GM20000 (cell line): Measurements from ENCODE around the gene UBALD2.
"Not testable (repeated sequence)": the region's sequence is repeated elsewhere in the genome, so short reads cannot be mapped to it uniquely, and the experiment has no call there.

Experiments used
- DNase-seq: peaks from one replicate; pipeline ENCODE4 v3.0.0; 2012; ENCODE audit warnings: low spot score
- CTCF ChIP-seq: IDR thresholded peaks from 2 replicates; pipeline ENCODE4 v1.5.1; 2012; ENCODE audit warnings: mild to moderate bottlenecking, control low read depth; ENCODE audit errors: extremely low read depth, missing control alignments

UBALD2 gene

GRCh38 chr17:76264755-76265623 lies at the start of gene UBALD2:
Gene UBALD2, plus strand, starts transcription at chr17:76265348. Its CDS starts 158 bp downstream, at chr17:76265506.
- TF ChIP-seq CTCF = no peak
- peak; percentile 96 for DNase-seq

- DNase-seq = no peak
- no peak for TF ChIP-seq CTCF
Measured at GRCh38 chr17:76217081-76217480, 48.1 kb upstream of the UBALD2 start.

- TF ChIP-seq CTCF = no peak
- DNase-seq = no peak
Measured at GRCh38 chr17:76219670-76220383, 45.3 kb upstream of the UBALD2 start.

- TF ChIP-seq CTCF = no peak
- no peak for DNase-seq
Measured at GRCh38 chr17:76223802-76224201, 41.3 kb upstream of the UBALD2 start.

GRCh38 chr17:76225373-76226086 lies 39.6 kb upstream of the UBALD2 start:
- not testable (repeated sequence) for DNase-seq

- DNase-seq = not testable (repeated sequence)
Measured at GRCh38 chr17:76226749-76227148, 38.4 kb upstream of the UBALD2 start.

- no peak for TF ChIP-seq CTCF
- DNase-seq = no peak
Measured at GRCh38 chr17:76232342-76232741, 32.8 kb upstream of the UBALD2 start.
